HFFc6 (cell line): ENCODE data around the gene ABCA4. TPM values are rescaled to one million over a fixed set of nuclear protein-coding genes. Genes with fewer than 3 reads are reported as not detected.
A peak's percentile ranks its signal among the peaks of the same experiment; 100 is the strongest.

ENCODE experiments used
- DNase-seq: peaks from one replicate; pipeline ENCODE4 v3.0.0-alpha.2; 2018
- H3K27ac Mint-ChIP-seq: 2 replicates; pipeline ENCODE4 v1.8.0; 2020; ENCODE audit warnings: mild to moderate bottlenecking, mixed read lengths
- H3K27me3 Mint-ChIP-seq: 2 replicates; pipeline ENCODE4 v1.8.0; 2021; ENCODE audit warnings: mild to moderate bottlenecking, moderate library complexity, mixed read lengths; ENCODE audit not compliant: insufficient read depth
- H3K36me3 Mint-ChIP-seq: 2 replicates; pipeline ENCODE4 v1.8.0; 2021; ENCODE audit warnings: low read depth, mixed read lengths
- H3K4me1 Mint-ChIP-seq: 2 replicates; pipeline ENCODE4 v1.8.0; 2020; ENCODE audit warnings: low read depth, mixed read lengths
- H3K4me3 Mint-ChIP-seq: 2 replicates; pipeline ENCODE4 v1.8.0; 2020; ENCODE audit warnings: mild to moderate bottlenecking, moderate library complexity, mixed read lengths
- H3K9me3 Mint-ChIP-seq: 2 replicates; pipeline ENCODE4 v1.8.0; 2020; ENCODE audit warnings: mild to moderate bottlenecking, mixed read lengths
- total RNA-seq, 6 experiments: library from RNA; stranded (reverse); fragmentation: NEBNext Ultra II Directional; extraction: Animal tissue kit (Norgen Biotek cat#: 25700); gene quantifications; 2 replicates in 1 of 6; 3 replicates in 5 of 6; pipeline ENCODE4 v1.2.3, GENCODE V29; 2021
- TF ChIP-seq, protein P1 (sequence below): fragments of 200-600 bp; sonication (generic); IDR thresholded peaks from 2 replicates; pipeline ENCODE4 v1.5.0; 2021; ENCODE audit warnings: antibody characterized with exemption, mild to moderate bottlenecking

The ABCA4 gene
- total RNA-seq, 6 experiments from 2014 or later, result 0.03 to 0.09 (median 0.05) TPM; not detected in 3

- H3K9me3 Mint-ChIP-seq, result no peaks in the 10 kb centered on the region
- no peak overlapping the region for H3K4me3 Mint-ChIP-seq
- H3K27ac Mint-ChIP-seq, result peak overlapping the region; percentile 79
- no peaks in the 10 kb centered on the region; the same call in none of the 2 replicates for H3K27me3 Mint-ChIP-seq
- H3K36me3 Mint-ChIP-seq, result no peaks in the 10 kb centered on the region
- TF ChIP-seq, protein P1, sequence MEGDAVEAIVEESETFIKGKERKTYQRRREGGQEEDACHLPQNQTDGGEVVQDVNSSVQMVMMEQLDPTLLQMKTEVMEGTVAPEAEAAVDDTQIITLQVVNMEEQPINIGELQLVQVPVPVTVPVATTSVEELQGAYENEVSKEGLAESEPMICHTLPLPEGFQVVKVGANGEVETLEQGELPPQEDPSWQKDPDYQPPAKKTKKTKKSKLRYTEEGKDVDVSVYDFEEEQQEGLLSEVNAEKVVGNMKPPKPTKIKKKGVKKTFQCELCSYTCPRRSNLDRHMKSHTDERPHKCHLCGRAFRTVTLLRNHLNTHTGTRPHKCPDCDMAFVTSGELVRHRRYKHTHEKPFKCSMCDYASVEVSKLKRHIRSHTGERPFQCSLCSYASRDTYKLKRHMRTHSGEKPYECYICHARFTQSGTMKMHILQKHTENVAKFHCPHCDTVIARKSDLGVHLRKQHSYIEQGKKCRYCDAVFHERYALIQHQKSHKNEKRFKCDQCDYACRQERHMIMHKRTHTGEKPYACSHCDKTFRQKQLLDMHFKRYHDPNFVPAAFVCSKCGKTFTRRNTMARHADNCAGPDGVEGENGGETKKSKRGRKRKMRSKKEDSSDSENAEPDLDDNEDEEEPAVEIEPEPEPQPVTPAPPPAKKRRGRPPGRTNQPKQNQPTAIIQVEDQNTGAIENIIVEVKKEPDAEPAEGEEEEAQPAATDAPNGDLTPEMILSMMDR, result peak; percentile 60
- peak; percentile 24 for DNase-seq
- H3K4me1 Mint-ChIP-seq, result peaks cover 59% of the 10 kb centered on the region
These were observed 140.4 kb downstream of the ABCA4 start for GRCh38 chr1:93980320-93981273.

- TF ChIP-seq, protein P1, result no peak
- no peaks in the 10 kb centered on the region for H3K36me3 Mint-ChIP-seq
- 0 out of 2 replicates have a peak overlapping the region, but pooled peaks have one; percentile 6 for H3K4me3 Mint-ChIP-seq
- DNase-seq, result peak; percentile 84
- H3K4me1 Mint-ChIP-seq, result peaks cover 59% of the 10 kb centered on the region
- H3K9me3 Mint-ChIP-seq, result no peaks in the 10 kb centered on the region
- no peaks in the 10 kb centered on the region; the same call in 1 of the 2 replicates for H3K27me3 Mint-ChIP-seq
- H3K27ac Mint-ChIP-seq, result peak overlapping the region; percentile 79
These were observed 141.1 kb downstream of the ABCA4 start for GRCh38 chr1:93979718-93980319.

DNA sequence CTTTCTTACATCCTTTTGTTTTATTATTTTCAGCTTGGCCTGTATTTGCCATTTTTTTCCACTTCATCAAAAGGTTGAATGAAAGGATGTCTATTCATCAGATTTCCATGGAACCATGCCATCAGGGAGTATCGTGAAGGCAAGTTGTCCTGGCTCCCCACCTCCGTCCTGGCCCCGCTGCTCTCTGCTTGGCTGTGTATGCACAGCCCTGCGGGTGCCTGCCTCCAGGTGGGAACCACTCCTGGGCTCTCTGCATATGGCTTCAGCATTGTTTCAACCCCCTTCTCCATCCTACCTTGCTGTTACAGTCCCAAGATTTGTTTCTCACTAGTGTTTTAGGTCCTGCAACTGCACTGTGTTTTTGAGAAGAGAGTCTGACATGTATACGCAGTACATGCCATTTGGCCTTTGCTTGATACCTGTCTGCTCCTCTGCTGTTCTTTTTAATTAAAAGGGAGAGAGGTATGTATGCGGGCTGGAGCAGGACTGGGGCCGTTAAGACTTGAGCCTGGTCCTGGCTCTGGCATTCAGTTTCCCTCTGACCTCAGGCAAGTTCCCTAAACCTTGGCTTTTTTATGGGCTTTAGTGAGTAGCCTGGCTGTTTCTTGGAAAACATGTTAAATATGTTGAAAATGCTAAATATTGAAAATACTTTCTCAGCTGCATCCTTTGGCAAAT, 141.8 kb downstream of the ABCA4 start:
- peak overlapping the region; percentile 79 for H3K27ac Mint-ChIP-seq
- H3K4me3 Mint-ChIP-seq, result no peak overlapping the region
- TF ChIP-seq, protein P1, result no peak
- peaks cover 59% of the 10 kb centered on the region for H3K4me1 Mint-ChIP-seq
- no peak for DNase-seq
- no peaks in the 10 kb centered on the region; the same call in 1 of the 2 replicates for H3K27me3 Mint-ChIP-seq
- H3K36me3 Mint-ChIP-seq, result no peaks in the 10 kb centered on the region
- H3K9me3 Mint-ChIP-seq, result no peaks in the 10 kb centered on the region

- H3K27ac Mint-ChIP-seq, result peak overlapping the region; percentile 20
- H3K4me3 Mint-ChIP-seq, result no peak overlapping the region
- H3K4me1 Mint-ChIP-seq, result peaks cover 59% of the 10 kb centered on the region
- peak; percentile 43 for DNase-seq
- H3K9me3 Mint-ChIP-seq, result no peaks in the 10 kb centered on the region
- H3K36me3 Mint-ChIP-seq, result no peaks in the 10 kb centered on the region
- peaks cover 3% of the 10 kb centered on the region; the same call in 1 of the 2 replicates for H3K27me3 Mint-ChIP-seq
- TF ChIP-seq, protein P1, result no peak
These were observed 143.4 kb downstream of the ABCA4 start for GRCh38 chr1:93977598-93977945.
